ENCODE measurements around the gene RANBP1. TPM values are rescaled to one million over a fixed set of nuclear protein-coding genes. Genes with fewer than 3 reads are reported as not detected.

The RANBP1 gene
- total and polyA plus RNA-seq, 9 of the 15 experiments (the other 6 are each of a cell fraction or from before 2014, with no cell fraction given): 162 to 2,891 (median 1,289) TPM

- TF ChIP-seq ELF4 (CRISPR knock-in tag; IDR thresholded peaks at IDR 0.05) (0 out of 2 replicates have a peak, but pooled peaks have one; percentile 9), HEY1 (CRISPR knock-in tag; IDR thresholded peaks at IDR 0.05; ENCODE audit: borderline replicate concordance) (no peak), ARHGAP35 (IDR thresholded peaks at IDR 0.05; ENCODE audit: partially characterized antibody) (no peak), SMC3 (conservative IDR thresholded peaks at IDR 0.05; ENCODE audit: insufficient read depth, low read depth, low read length) (no peak), TOE1 (IDR thresholded peaks at IDR 0.05; ENCODE audit: borderline replicate concordance) (no peak), TOE1 (CRISPR knock-in tag; IDR thresholded peaks at IDR 0.05; ENCODE audit: borderline replicate concordance, low read depth) (no peak), TCF7 (IDR thresholded peaks at IDR 0.05; ENCODE audit: borderline replicate concordance) (no peak), THAP12 (CRISPR knock-in tag; IDR thresholded peaks at IDR 0.05) (no peak), MAX (CRISPR knock-in tag; IDR thresholded peaks at IDR 0.05) (no peak), KLF1 (tag; IDR thresholded peaks at IDR 0.05) (no peak), CXXC5 (CRISPR knock-in tag; IDR thresholded peaks at IDR 0.05) (no peak), ZNF224 (CRISPR knock-in tag; IDR thresholded peaks at IDR 0.05) (no peak), HSF4 (CRISPR knock-in tag; IDR thresholded peaks at IDR 0.05; ENCODE audit: borderline replicate concordance) (no peak), EHMT2 (IDR thresholded peaks at IDR 0.05) (no peak), CEBPZ (IDR thresholded peaks at IDR 0.05; ENCODE audit: borderline replicate concordance, low read depth, low read length) (no peak)
- TF ChIP-seq, protein P1, sequence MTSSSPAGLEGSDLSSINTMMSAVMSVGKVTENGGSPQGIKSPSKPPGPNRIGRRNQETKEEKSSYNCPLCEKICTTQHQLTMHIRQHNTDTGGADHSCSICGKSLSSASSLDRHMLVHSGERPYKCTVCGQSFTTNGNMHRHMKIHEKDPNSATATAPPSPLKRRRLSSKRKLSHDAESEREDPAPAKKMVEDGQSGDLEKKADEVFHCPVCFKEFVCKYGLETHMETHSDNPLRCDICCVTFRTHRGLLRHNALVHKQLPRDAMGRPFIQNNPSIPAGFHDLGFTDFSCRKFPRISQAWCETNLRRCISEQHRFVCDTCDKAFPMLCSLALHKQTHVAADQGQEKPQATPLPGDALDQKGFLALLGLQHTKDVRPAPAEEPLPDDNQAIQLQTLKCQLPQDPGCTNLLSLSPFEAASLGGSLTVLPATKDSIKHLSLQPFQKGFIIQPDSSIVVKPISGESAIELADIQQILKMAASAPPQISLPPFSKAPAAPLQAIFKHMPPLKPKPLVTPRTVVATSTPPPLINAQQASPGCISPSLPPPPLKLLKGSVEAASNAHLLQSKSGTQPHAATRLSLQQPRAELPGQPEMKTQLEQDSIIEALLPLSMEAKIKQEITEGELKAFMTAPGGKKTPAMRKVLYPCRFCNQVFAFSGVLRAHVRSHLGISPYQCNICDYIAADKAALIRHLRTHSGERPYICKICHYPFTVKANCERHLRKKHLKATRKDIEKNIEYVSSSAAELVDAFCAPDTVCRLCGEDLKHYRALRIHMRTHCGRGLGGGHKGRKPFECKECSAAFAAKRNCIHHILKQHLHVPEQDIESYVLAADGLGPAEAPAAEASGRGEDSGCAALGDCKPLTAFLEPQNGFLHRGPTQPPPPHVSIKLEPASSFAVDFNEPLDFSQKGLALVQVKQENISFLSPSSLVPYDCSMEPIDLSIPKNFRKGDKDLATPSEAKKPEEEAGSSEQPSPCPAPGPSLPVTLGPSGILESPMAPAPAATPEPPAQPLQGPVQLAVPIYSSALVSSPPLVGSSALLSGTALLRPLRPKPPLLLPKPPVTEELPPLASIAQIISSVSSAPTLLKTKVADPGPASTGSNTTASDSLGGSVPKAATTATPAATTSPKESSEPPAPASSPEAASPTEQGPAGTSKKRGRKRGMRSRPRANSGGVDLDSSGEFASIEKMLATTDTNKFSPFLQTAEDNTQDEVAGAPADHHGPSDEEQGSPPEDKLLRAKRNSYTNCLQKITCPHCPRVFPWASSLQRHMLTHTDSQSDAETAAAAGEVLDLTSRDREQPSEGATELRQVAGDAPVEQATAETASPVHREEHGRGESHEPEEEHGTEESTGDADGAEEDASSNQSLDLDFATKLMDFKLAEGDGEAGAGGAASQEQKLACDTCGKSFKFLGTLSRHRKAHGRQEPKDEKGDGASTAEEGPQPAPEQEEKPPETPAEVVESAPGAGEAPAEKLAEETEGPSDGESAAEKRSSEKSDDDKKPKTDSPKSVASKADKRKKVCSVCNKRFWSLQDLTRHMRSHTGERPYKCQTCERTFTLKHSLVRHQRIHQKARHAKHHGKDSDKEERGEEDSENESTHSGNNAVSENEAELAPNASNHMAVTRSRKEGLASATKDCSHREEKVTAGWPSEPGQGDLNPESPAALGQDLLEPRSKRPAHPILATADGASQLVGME (CRISPR knock-in tag; IDR thresholded peaks at IDR 0.05): 0 out of 2 replicates have a peak, but pooled peaks have one; percentile 43
Observed at GRCh38 chr22:20105456-20106204, 10.3 kb upstream of the RANBP1 start (continued).

All from K562 (cell line).